ENCODE measurements around the gene TNIK.
"Not testable (repeated sequence)": the region's sequence is repeated elsewhere in the genome, so short reads cannot be mapped to it uniquely, and the experiment has no call there.

DNA sequence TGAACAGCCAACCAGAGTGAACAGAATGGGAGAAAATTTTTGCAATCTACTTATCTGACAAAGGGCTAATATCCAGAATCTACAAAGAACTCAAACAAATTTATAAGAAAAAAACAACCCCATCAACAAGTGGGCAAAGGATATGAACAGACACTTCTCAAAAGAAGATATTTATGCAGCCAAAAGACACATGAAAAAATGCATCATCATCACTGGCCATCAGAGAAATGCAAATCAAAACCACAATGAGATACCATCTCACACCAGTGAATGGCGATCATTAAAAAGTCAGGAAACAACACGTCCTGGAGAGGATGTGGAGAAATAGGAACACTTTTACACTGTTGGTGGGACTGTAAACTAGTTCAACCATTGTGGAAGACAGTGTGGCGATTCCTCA, 341.2 kb downstream of the TNIK start:
- not testable (repeated sequence) for TF ChIP-seq ZNF24 (IDR thresholded peaks at IDR 0.05); SMC3 (IDR thresholded peaks at IDR 0.05; ENCODE audit: borderline replicate concordance, low read length); CHD4 (IDR thresholded peaks at IDR 0.05)

All from GM12878 (cell line).